Lung (tissue), 12 donors: Measurements from ENCODE around the gene KCND2. TPM values are rescaled to one million over a fixed set of nuclear protein-coding genes. Genes with fewer than 3 reads are reported as not detected.

ENCODE experiments used
- ATAC-seq: fragments of 200-7000 bp; cut with Tn5 transposase; one replicate; pipeline ENCODE4 v1.9.1; 2020; ENCODE audit warnings: moderate number of reproducible peaks; ENCODE audit not compliant: insufficient read depth, low FRiP score
- DNase-seq, 3 donors: peaks; one replicate each; pipeline ENCODE4 v3.0.0-alpha.2; 2013 to 2017
- H3K27ac ChIP-seq, 2 donors: one replicate each; pipeline ENCODE4 v1.5.1; 2013; ENCODE audit warnings: mild to moderate bottlenecking in 2 of 2, moderate library complexity in 2 of 2, control low read depth in 1 of 2, inconsistent platforms in 1 of 2, low read depth in 1 of 2, low read length in 1 of 2
- H3K27me3 ChIP-seq, 3 donors: one replicate each; pipeline ENCODE4 v1.5.1; 2013; ENCODE audit warnings: low read length in 2 of 3; ENCODE audit not compliant: control insufficient read depth in 3 of 3, insufficient read depth in 3 of 3
- H3K36me3 ChIP-seq, 4 donors: one replicate each; pipeline ENCODE4 v1.5.1; 2013; ENCODE audit warnings: low read length in 4 of 4, mild to moderate bottlenecking in 1 of 4, moderate library complexity in 1 of 4; ENCODE audit not compliant: control insufficient read depth in 4 of 4, insufficient read depth in 4 of 4
- H3K4me1 ChIP-seq, 5 donors: one replicate each; pipeline ENCODE4 v1.5.1; 2013; ENCODE audit warnings: low read length in 5 of 5, mild to moderate bottlenecking in 2 of 5, moderate library complexity in 1 of 5; ENCODE audit not compliant: control insufficient read depth in 5 of 5, insufficient read depth in 5 of 5
- H3K4me3 ChIP-seq: one replicate; pipeline ENCODE4 v1.5.1; 2013; ENCODE audit warnings: mild to moderate bottlenecking, control low read depth, moderate library complexity
- H3K9ac ChIP-seq, 2 donors: one replicate each; pipeline ENCODE4 v1.5.1; 2013; ENCODE audit warnings: low read length in 2 of 2, control low read depth in 1 of 2; ENCODE audit not compliant: insufficient read depth in 1 of 2
- H3K9me3 ChIP-seq, 4 donors: one replicate each; pipeline ENCODE4 v1.5.1; 2013; ENCODE audit warnings: low read length in 3 of 4, mild to moderate bottlenecking in 1 of 4, moderate library complexity in 1 of 4; ENCODE audit not compliant: control insufficient read depth in 4 of 4, insufficient read depth in 3 of 4
- CTCF ChIP-seq: IDR thresholded peaks from 2 replicates; pipeline ENCODE4 v1.5.1; 2012; ENCODE audit warnings: mild to moderate bottlenecking; ENCODE audit errors: control extremely low read depth, extremely low read depth
- WGBS, 2 donors: extraction: QIAGEN DNeasy Blood & Tissue Kit; methylation state at CpG; one replicate each; pipeline ENCODE4 v1.1.7; 2013; 5-methylcytosine and 5-hydroxymethylcytosine counted together
- polyA plus RNA-seq, 2 donors: library from polyadenylated mRNA; stranded (reverse); fragments of 200-250 nt; gene quantifications; one replicate each; pipeline ENCODE4 v1.2.1, GENCODE V29; 2013
- total RNA-seq, 2 donors: library from RNA; depleted of rRNA in 1 of 2; stranded (reverse); fragments of >200 nt in 1 of 2; gene quantifications; one replicate each; pipeline ENCODE4 v1.2.1, GENCODE V29; 2014 to 2021
- donor health status: control.
- donor health status: control.
- donor health status: Bipolar disorder and iron deficiency.
- donor health status: healthy.
- donor health status: DM: yes; HTN: yes; CAD: no.

KCND2 gene
- total and polyA plus RNA-seq, 4 donors, result 0.03 to 1.1 (median 0.10) TPM

GRCh38 chr7:120658516-120658915 lies 385.5 kb downstream of the KCND2 start:
- Histone ChIP-seq H3K27me3 (no peaks in the 10 kb centered on the region), H3K4me1 (no peaks in the 10 kb centered on the region), H3K36me3 (no peaks in the 10 kb centered on the region), H3K4me3 (no peak overlapping the region), H3K27ac (no peak overlapping the region), H3K9ac (no peak overlapping the region), H3K9me3 (no peaks in the 10 kb centered on the region)
- no peak for DNase-seq
- ATAC-seq, result no peak
- WGBS, 2 donors, result 91 to 92% methylated on average over 2 of the region's 2 CpGs
- TF ChIP-seq CTCF, result no peak

GRCh38 chr7:120662291-120662690 lies 389.3 kb downstream of the KCND2 start:
- Histone ChIP-seq H3K36me3 (no peaks in the 10 kb centered on the region), H3K9me3 (no peaks in the 10 kb centered on the region), H3K27me3 (no peaks in the 10 kb centered on the region), H3K4me1 (no peaks in the 10 kb centered on the region), H3K9ac (no peak overlapping the region), H3K4me3 (no peak overlapping the region), H3K27ac (no peak overlapping the region)
- DNase-seq, result no peak
- ATAC-seq, result no peak
- no peak for TF ChIP-seq CTCF

GRCh38 chr7:120665068-120665467 lies 392.1 kb downstream of the KCND2 start:
- H3K27me3 ChIP-seq, result no peaks in the 10 kb centered on the region
- DNase-seq (no peak), ATAC-seq (no peak)
- H3K4me3 ChIP-seq, result no peak overlapping the region
- H3K9ac ChIP-seq, result no peak overlapping the region
- no peaks in the 10 kb centered on the region for H3K4me1 ChIP-seq
- no peaks in the 10 kb centered on the region for H3K9me3 ChIP-seq
- H3K36me3 ChIP-seq, result no peaks in the 10 kb centered on the region
- 79 to 94% methylated on average over 1 of the region's 1 CpG for WGBS, 2 donors
- TF ChIP-seq CTCF, result no peak
- H3K27ac ChIP-seq, result no peak overlapping the region

- no peak for ATAC-seq
- DNase-seq, result no peak
- no peaks in the 10 kb centered on the region for H3K9me3 ChIP-seq
- H3K4me1 ChIP-seq, result no peaks in the 10 kb centered on the region
- WGBS, 2 donors, result 71% methylated on average over 5 of the region's 5 CpGs
- H3K9ac ChIP-seq, result no peak overlapping the region
- TF ChIP-seq CTCF, result no peak
- H3K27me3 ChIP-seq, result no peaks in the 10 kb centered on the region
- H3K36me3 ChIP-seq, result no peaks in the 10 kb centered on the region
- H3K27ac ChIP-seq, result no peak overlapping the region
- H3K4me3 ChIP-seq, result no peak overlapping the region
Measured at GRCh38 chr7:120675076-120675475, 402.1 kb downstream of the KCND2 start.
